Spleen (tissue), 11 donors: ENCODE results near the gene SHH. TPM values are rescaled to one million over a fixed set of nuclear protein-coding genes. Genes with fewer than 3 reads are reported as not detected.

Experiments used
- DNase-seq: peaks from one replicate; pipeline ENCODE4 v3.0.0-alpha.2; 2020
- H3K27ac ChIP-seq, 8 donors: fragments of 200-600 bp; sonication (generic) in 7 of 8; 1 replicate in 4 of 8; 2 replicates in 4 of 8; pipeline versions ENCODE4 v1.5.0 to v1.8.0; 2016 to 2021; ENCODE audit warnings: inconsistent platforms in 4 of 8, mild to moderate bottlenecking in 4 of 8, moderate library complexity in 1 of 8
- H3K27me3 ChIP-seq, 7 donors: fragments of 200-600 bp; sonication (generic) in 6 of 7; replicated peaks in 1 of 7; 1 replicate in 4 of 7; 2 replicates in 3 of 7; pipeline versions ENCODE4 v1.5.0 to v1.8.0; 2016 to 2021; ENCODE audit warnings: inconsistent platforms in 3 of 7, mild to moderate bottlenecking in 1 of 7
- H3K36me3 ChIP-seq, 6 donors: fragments of 200-600 bp; sonication (generic) in 5 of 6; 1 replicate in 4 of 6; 2 replicates in 2 of 6; pipeline versions ENCODE4 v1.5.0 to v1.8.0; 2016 to 2021; ENCODE audit warnings: inconsistent platforms in 2 of 6
- H3K4me1 ChIP-seq, 6 donors: fragments of 200-600 bp; sonication (generic) in 5 of 6; 1 replicate in 3 of 6; 2 replicates in 3 of 6; pipeline versions ENCODE4 v1.5.0 to v1.8.0; 2016 to 2021; ENCODE audit warnings: inconsistent platforms in 3 of 6
- H3K4me3 ChIP-seq, 8 donors: fragments of 200-600 bp; sonication (generic) in 7 of 8; 1 replicate in 4 of 8; 2 replicates in 4 of 8; pipeline versions ENCODE4 v1.5.0 to v1.8.0; 2016 to 2021; ENCODE audit warnings: inconsistent platforms in 4 of 8, mild to moderate bottlenecking in 4 of 8, moderate library complexity in 2 of 8
- H3K9me3 ChIP-seq, 8 donors: fragments of 200-600 bp; sonication (generic) in 7 of 8; 1 replicate in 4 of 8; 2 replicates in 4 of 8; pipeline versions ENCODE4 v1.5.0 to v1.8.0; 2016 to 2021; ENCODE audit warnings: inconsistent platforms in 4 of 8
- CTCF ChIP-seq, 11 experiments: fragments of 200-600 bp in 7 of 11; fragments of 450-650 bp in 4 of 11; sonication (generic) in 4 of 11; IDR thresholded peaks in 8 of 11; conservative IDR thresholded peaks in 3 of 11; 1 replicate in 7 of 11; 2 replicates in 4 of 11; pipeline versions ENCODE4 v1.4.0 to v1.8.0; 2016 to 2021; ENCODE audit warnings: antibody characterized with exemption in 11 of 11, inconsistent platforms in 4 of 11, mild to moderate bottlenecking in 1 of 11
- POLR2A ChIP-seq, 3 donors: fragments of 450-650 bp; IDR thresholded peaks; one replicate each; pipeline ENCODE4 v1.5.1; 2017; ENCODE audit warnings: antibody characterized with exemption in 3 of 3, mild to moderate bottlenecking in 1 of 3
- POLR2AphosphoS5 ChIP-seq, 3 donors: sonication (generic); formaldehyde crosslinking; IDR thresholded peaks; one replicate each; pipeline ENCODE4 v1.5.1; 2017; ENCODE audit warnings: antibody characterized with exemption in 3 of 3
- WGBS, 5 donors: extraction: QIAGEN DNeasy Blood & Tissue Kit in 3 of 5; methylation state at CpG; one replicate each; pipeline versions ENCODE4 v1.1.5 to v1.1.7; 2013 to 2018; 5-methylcytosine and 5-hydroxymethylcytosine counted together
- intact Hi-C: fragments of 100-400 bp; cut with DNase I; formaldehyde crosslinking; loops from one replicate; pipeline ENCODE4 v1.15.0; 2023; ENCODE audit warnings: low total_unique reads
- polyA plus RNA-seq, 3 donors: library from polyadenylated mRNA; stranded (reverse); fragments of 200-250 nt; gene quantifications; one replicate each; pipeline ENCODE4 v1.2.1, GENCODE V29; 2013
- total RNA-seq, 7 donors: library from RNA; depleted of rRNA in 3 of 7; stranded (reverse); fragments of >200 nt in 3 of 7; fragmentation: NEBNext Ultra II Directional in 4 of 7; extraction: Animal tissue kit (Norgen Biotek cat#: 25700) in 4 of 7; gene quantifications; one replicate each; pipeline versions ENCODE4 v1.1.0 to v1.2.1, GENCODE V29; 2016 to 2021
- donor health status: healthy with polysubstance abuse.
- donor health status: DM: no; HTN: no; CAD: no; lungs with moderate emphysema.
- donor health status: DM: no; HTN: no; CAD: no.
- donor health status: Bipolar disorder and iron deficiency.
- donor health status: healthy.
- donor health status: DM: no; HTN: no; CAD: no.
- donor health status: DM: yes; HTN: yes; CAD: no.

Gene SHH
- total and polyA plus RNA-seq, 10 donors, result not detected

GRCh38 chr7:155807065-155807671, 5.1 kb downstream of the SHH start:
- Histone ChIP-seq H3K36me3 (no peaks in the 10 kb centered on the region), H3K4me3 (no peak overlapping the region), H3K4me1 (peaks cover 34 to 98% (median 73%) of the 10 kb centered on the region in 6 donors), H3K27ac (no peak overlapping the region), H3K9me3 (peaks cover 0 to 4% (median 0%) of the 10 kb centered on the region in 8 donors), H3K27me3 (peaks cover 5 to 100% (median 99%) of the 10 kb centered on the region in 7 donors)
- TF ChIP-seq CTCF (IDR thresholded peaks at IDR 0.05 in 8 of 11, conservative IDR thresholded peaks at IDR 0.05 in 3 of 11), result no peak
- no peak for TF ChIP-seq POLR2A (IDR thresholded peaks at IDR 0.05)
- no peak for TF ChIP-seq POLR2AphosphoS5 (IDR thresholded peaks at IDR 0.05)
- intact Hi-C loops, result no loop called here
- WGBS, 5 donors, result 17 to 31% (median 18%) methylated on average over 19 of the region's 19 CpGs
- DNase-seq, result peak; percentile 55

DNA sequence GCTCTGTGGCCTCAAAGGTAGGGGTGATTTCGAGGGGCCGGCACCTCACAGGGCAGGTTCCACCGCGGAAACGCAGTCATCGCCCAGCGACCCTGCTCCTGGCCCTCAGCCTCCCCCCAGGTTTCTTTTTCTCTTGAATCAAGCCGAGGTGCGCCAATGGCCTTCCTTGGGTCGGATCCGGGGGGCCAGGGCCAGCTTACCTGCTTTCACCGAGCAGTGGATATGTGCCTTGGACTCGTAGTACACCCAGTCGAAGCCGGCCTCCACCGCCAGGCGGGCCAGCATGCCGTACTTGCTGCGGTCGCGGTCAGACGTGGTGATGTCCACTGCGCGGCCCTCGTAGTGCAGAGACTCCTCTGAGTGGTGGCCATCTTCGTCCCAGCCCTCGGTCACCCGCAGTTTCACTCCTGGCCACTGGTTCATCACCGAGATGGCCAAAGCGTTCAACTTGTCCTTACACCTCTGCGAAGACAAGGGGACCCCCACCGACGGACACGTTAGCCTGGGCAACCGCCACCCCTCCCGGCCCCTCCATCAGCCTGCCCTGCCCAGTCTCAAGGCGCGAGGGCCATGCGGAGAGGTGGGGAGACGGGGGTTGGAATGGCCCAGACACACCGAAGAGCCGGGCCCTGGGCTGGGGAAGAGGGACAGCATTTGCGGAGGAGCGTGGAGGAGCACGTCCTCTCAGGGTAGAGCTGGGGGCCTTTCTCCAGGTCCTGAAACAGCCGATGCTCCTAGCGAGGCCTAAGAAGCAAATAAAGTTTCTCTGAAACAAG, 6.0 kb downstream of the SHH start:
- H3K9me3 ChIP-seq, result peaks cover 0 to 4% (median 0%) of the 10 kb centered on the region in 8 donors
- 16 to 30% (median 23%) methylated on average over 33 to 47 of the region's 47 CpGs for WGBS, 5 donors
- no peak overlapping the region for H3K27ac ChIP-seq
- peak overlapping the region in 7 of 8 donors; percentile 19 to 69 (median 39) for H3K4me3 ChIP-seq
- H3K4me1 ChIP-seq, result peaks cover 34 to 89% (median 67%) of the 10 kb centered on the region in 6 donors
- DNase-seq, result peak; percentile 54
- H3K36me3 ChIP-seq, result no peaks in the 10 kb centered on the region
- H3K27me3 ChIP-seq, result peaks cover 5 to 100% (median 95%) of the 10 kb centered on the region in 7 donors
- TF ChIP-seq POLR2AphosphoS5 (IDR thresholded peaks at IDR 0.05) (no peak), POLR2A (IDR thresholded peaks at IDR 0.05) (no peak), CTCF (IDR thresholded peaks at IDR 0.05 in 8 of 11, conservative IDR thresholded peaks at IDR 0.05 in 3 of 11) (no peak)
- intact Hi-C loops, result no loop called here

GRCh38 chr7:155805826-155806095, 6.5 kb downstream of the SHH start:
- Histone ChIP-seq H3K9me3 (peaks cover 0 to 4% (median 0%) of the 10 kb centered on the region in 8 donors), H3K36me3 (no peaks in the 10 kb centered on the region), H3K4me3 (peak overlapping the region; percentile 12 to 69 (median 39)), H3K27me3 (peaks cover 5 to 100% (median 95%) of the 10 kb centered on the region in 7 donors), H3K27ac (no peak overlapping the region), H3K4me1 (peaks cover 34 to 84% (median 65%) of the 10 kb centered on the region in 6 donors)
- DNase-seq, result peak; percentile 74
- WGBS, 5 donors, result 0 to 6% (median 1%) methylated on average over 7 to 18 of the region's 18 CpGs
- intact Hi-C loops, result no loop called here
- TF ChIP-seq POLR2AphosphoS5 (IDR thresholded peaks at IDR 0.05), result no peak
- TF ChIP-seq CTCF (IDR thresholded peaks at IDR 0.05 in 8 of 11, conservative IDR thresholded peaks at IDR 0.05 in 3 of 11), result no peak
- no peak for TF ChIP-seq POLR2A (IDR thresholded peaks at IDR 0.05)
